RWPE1 (cell line): ENCODE measurements around the gene MSH3.

Source experiments
- CTCF ChIA-PET: fragments of 350-600 bp; sonication (Branson Sonifier 250); formaldehyde crosslinking; extraction: SDS; loops from one replicate; lab custom pipeline; 2021; lab: Yijun Ruan, JAX
- POLR2A ChIA-PET: fragments of 400-600 bp; formaldehyde crosslinking; extraction: SDS; loops from one replicate; lab custom pipeline; 2020; ENCODE audit warnings: antibody characterized with exemption; ENCODE audit not compliant: low non-redundant PET; lab: Yijun Ruan, JAX
- DNase-seq: peaks from one replicate; pipeline ENCODE4 v3.0.0; 2012; ENCODE audit warnings: low spot score
- H3K27ac ChIP-seq: fragments of 450-650 bp; 2 replicates; pipeline ENCODE4 v1.5.1; 2017
- CTCF ChIP-seq: fragments of 450-650 bp; conservative IDR thresholded peaks from 2 replicates; pipeline ENCODE4 v1.5.1; 2017; ENCODE audit warnings: low read depth, mild to moderate bottlenecking

The MSH3 gene

GRCh38 chr5:80762573-80762972 is 108.1 kb downstream of the MSH3 start:
- no peak for TF ChIP-seq CTCF
- ChIA-PET POLR2A (no interaction called here), CTCF (no interaction called here)
- peak overlapping the region; percentile 43 for H3K27ac ChIP-seq
- no peak for DNase-seq

GRCh38 chr5:80763211-80763610 is 108.8 kb downstream of the MSH3 start:
- POLR2A ChIA-PET: no interaction called here
- TF ChIP-seq CTCF: no peak
- no peak for DNase-seq
- peak overlapping the region; percentile 43 for H3K27ac ChIP-seq
- CTCF ChIA-PET: no interaction called here

- no peak for TF ChIP-seq CTCF
- no peak overlapping the region for H3K27ac ChIP-seq
- POLR2A ChIA-PET: no interaction called here
- CTCF ChIA-PET: interaction anchor here (0.6 kb wide), 1 partner anchor 584 kb away, joined by 3 read pairs; no protein-coding TSS in a partner anchor
- no peak for DNase-seq
These were observed 109.6 kb downstream of the MSH3 start for GRCh38 chr5:80763873-80764647.

GRCh38 chr5:80764786-80765185 is 110.3 kb downstream of the MSH3 start:
- POLR2A ChIA-PET: interaction anchor here (0.7 kb wide), 1 partner anchor 177 kb away, joined by 3 read pairs; no protein-coding TSS in a partner anchor
- no peak for DNase-seq
- no peak overlapping the region for H3K27ac ChIP-seq
- TF ChIP-seq CTCF: no peak
- CTCF ChIA-PET: interaction anchor here (0.6 to 1.0 kb wide), 3 partner anchors 16 to 584 kb away, joined by 3 read pairs; no protein-coding TSS in a partner anchor

- no peak overlapping the region for H3K27ac ChIP-seq
- ChIA-PET POLR2A (no interaction called here), CTCF (interaction anchor here (0.6 to 0.8 kb wide), 3 partner anchors 330 to 1706 kb away, joined by 3 read pairs; no protein-coding TSS in a partner anchor)
- no peak for DNase-seq
- TF ChIP-seq CTCF: no peak
These were observed 123.2 kb downstream of the MSH3 start for GRCh38 chr5:80777347-80778287.

- TF ChIP-seq CTCF: no peak
- no peak for DNase-seq
- POLR2A ChIA-PET: no interaction called here
- CTCF ChIA-PET: no interaction called here
- no peak overlapping the region for H3K27ac ChIP-seq
These were observed 125.6 kb downstream of the MSH3 start for GRCh38 chr5:80780024-80780423.
